SW 1271 (cell line): Measurements from ENCODE around the gene ZDHHC5.
"Not testable (repeated sequence)": the region's sequence is repeated elsewhere in the genome, so short reads cannot be mapped to it uniquely, and the experiment has no call there.

Experiments
- DNase-seq, 2 experiments: peaks; one replicate each; lab custom pipeline; 2025; lab: John Stamatoyannopoulos, UW

ZDHHC5 gene

DNA sequence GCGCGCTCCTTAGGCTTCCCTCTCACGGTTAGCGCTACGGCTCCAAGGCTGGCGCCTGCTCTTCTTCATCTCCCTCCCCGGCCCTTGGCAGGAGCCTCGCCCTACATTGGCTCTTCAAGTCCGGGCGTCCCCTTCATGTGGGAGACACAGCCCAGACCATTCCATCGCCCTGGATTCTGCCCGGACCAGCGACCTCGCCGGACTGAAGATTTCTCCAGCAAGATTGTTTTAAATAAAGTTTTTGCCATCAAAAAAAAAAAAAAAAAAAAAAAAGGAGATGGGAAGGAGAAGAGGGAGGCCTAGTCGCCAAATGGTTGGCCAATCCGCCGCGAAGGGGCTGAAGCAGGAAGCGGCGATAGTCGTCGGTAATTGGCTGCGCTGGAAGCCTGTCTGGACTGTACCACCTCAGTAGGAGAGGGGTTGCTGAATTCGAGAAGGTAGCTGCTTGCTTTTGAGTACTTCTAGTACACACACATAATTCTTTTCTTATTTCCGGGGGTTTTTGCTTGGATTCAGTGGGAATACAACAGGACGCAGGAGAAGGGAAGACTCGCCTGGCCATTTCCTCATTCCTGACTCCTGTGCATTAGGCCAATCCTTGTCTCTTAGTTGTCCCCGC, 688 bp upstream of the ZDHHC5 start:
- peak; percentile 96 to 98 for DNase-seq

DNA sequence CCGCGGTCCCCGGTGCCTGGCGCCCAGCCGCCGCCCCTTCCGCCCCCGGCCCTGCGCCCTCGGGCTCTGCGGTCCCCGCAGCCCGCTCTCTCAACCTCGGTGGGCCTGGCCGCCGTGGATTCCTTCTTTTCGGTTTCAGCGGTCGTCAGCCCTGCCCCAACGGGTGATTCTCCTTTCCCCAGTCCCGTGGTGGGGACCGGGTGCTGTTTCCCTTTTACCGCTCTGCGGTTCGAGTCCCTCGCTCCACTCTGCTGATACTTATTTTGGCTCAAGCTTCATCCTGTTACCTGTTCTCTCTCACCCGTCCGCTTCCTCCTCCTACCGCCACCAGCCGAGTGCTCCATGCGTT, 494 bp downstream of the ZDHHC5 start:
- peak in 1 of 2 experiments; percentile 27 for DNase-seq

DNA sequence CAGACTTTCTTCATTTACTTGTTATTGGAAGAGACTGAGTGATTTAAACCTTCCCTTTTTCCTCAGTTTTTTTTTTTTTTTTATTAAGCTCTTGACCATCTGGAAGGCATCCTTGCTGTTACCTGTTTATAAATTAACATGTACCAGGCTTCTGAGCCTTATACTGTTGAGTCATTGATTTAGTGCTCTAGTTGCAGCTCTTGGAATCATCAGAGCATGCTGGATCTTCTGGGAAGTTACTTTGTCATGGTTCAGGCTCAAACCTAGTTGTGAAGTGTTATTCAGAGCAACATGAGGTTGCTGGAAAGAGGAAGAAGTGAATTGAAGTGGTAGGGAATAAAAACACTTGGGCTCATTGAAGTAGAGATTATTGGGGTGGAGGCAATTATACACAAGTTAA, 6.3 kb downstream of the ZDHHC5 start:
- DNase-seq = no peak

DNA sequence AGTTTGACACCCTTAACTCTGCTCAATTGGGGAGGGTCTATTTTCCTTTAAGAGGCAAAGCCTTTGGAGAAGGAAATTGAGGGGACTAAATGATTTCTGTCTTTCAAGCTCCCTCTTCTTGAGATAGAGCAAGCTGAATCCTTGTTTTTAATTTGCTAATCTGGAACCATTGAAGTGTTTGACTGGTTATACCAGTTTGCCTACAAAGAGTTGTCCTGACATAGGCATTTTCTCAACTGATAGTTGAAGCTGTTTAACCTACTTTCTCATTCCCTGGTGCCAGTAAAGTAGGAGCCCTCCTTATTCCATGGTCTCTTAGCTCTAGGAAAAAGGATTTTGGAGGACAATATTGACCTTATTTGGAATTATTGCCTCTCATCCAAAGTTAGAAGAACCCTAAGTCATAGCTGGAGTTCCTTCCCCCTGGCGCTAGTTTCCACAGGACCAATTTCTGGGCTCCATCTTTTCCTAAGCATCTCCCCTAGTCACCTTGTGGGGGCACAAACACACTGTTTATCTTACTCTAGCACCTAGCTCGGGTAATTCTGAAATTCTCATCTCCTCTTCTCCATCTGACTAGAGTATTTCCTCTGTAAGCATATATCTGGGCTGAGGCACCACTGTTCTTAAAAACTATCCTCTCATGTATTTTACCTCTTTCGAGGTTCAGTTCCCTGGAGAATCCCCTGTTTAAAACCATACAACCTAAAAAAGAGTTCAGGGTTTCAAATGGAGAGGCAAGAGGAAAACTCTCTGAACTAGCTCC, 7.4 kb downstream of the ZDHHC5 start:
- DNase-seq = no peak

DNA sequence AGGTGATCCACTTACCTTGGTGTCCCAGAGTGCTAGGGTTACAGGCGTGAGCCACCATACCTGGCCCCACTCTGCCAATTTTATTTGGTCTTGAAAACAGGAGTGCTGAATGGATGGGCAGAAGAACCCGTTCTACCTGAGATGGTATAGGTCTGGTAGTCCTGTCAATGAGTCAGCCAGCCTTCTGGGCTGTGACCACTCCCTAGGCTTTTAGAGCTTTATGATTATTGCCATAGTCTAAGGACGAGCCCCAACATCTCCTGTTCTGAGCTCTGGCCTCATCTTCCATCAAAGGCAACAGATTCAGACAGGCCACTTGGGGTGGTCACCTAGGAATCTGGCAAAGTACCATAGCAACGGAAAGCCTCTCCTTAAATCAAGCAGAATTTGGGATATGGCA, 11.5 kb downstream of the ZDHHC5 start:
- DNase-seq = no peak

DNA sequence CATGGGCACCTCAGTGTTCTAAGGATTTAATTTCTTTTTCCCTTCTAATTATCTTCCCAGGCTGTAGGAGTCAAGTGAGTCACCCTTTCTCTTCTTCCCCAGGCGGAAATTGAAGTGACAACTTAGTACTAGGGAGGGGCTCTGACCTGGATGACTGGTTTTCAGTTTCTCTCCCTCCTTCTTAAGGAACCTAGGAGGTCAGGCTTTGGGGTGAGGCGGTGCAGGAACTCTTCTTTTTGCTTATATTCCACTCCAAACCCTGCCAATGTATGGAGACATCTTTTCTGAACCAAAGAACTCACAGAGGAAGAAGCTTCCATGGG, 12.6 kb downstream of the ZDHHC5 start:
- DNase-seq = no peak

DNA sequence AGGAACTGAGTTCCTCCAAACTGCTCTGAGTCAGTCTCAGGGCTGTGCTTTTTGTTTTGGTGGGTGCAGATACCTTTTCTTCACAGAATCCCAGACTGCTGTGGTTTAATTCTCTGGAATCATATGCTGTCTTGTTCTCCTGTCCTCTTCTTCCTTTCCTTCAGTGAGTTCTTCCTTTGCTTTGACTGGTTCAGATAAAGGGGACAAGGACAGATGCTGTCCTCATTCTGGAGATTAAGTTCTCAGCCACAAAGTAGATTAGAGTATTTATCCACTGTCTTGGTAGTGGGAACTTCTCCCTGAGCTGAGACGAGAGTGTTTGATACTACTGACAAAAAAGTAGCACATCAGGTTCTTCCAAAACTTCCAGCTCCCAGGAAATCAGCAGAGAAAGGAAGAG, 13.3 kb downstream of the ZDHHC5 start:
- no peak for DNase-seq

DNA sequence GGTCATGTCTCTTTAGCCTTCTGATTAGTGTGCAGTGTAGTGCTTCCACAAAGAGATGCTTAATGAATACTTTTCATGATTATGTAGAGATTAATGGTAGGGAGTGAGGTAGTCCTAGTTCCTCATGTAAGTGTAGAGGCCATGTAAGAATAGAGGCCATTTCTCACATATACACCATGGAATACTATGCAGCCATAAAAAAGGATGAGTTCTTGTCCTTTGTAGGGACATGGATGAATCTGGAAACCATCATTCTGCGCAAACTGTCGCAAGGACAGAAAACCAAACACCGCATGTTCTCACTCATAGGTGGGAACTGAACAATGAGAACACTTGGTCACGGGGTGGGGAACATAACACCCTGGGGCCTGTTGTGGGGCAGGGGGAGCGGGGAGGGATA, 22.6 kb downstream of the ZDHHC5 start:
- DNase-seq = not testable (repeated sequence)

DNA sequence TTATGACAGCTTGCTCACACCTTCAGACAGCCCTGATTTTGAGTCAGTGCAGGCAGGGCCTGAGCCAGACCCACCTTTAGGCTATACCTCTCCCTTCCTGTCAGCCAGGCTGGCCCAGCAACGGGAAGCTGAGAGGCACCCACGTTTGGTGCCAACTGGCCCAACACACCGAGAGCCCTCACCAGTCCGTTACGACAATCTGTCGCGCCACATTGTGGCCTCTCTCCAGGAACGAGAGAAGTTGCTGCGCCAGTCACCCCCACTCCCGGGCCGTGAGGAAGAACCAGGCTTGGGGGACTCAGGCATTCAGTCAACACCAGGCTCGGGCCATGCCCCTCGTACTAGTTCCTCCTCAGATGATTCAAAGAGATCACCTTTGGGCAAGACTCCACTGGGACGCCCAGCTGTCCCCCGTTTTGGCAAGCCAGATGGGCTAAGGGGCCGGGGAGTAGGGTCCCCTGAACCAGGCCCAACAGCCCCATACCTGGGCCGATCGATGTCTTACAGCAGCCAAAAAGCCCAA, 31.0 kb downstream of the ZDHHC5 start:
- DNase-seq = no peak

DNA sequence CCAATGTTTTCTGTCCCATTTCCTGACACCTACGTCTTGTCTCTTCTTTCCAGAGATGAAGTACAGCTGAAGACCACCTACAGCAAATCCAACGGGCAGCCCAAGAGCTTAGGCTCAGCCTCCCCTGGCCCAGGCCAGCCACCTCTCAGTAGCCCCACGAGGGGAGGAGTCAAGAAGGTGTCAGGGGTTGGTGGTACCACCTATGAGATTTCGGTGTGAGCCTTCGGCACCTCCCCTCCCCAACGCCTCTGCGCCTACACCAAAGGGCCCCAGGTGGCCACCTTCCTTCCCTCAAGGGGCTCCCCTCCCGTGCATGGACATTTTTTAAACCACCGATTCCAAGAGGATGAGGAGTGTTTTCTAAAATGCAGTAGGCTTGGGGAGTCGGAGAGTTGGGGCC, 31.9 kb downstream of the ZDHHC5 start:
- DNase-seq = no peak

DNA sequence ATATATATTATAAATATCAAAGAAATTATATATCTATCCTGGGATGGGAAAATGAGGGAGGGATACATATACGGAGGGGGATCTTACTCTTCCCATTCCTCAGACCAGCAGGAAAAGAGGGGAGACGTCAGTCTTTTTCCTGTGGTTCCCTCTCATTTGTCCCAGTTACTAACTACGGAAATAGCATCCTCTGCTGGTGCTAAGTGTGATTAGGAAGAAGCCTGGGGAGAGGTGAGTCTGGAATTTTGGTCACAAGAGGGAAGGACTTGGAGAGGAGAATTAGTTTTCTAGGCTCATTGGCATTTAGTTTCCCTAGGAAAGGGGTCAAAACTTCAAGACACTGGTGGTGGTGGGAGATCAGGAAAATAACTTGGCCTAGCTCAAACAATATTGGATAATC, 32.5 kb downstream of the ZDHHC5 start:
- no peak for DNase-seq

DNA sequence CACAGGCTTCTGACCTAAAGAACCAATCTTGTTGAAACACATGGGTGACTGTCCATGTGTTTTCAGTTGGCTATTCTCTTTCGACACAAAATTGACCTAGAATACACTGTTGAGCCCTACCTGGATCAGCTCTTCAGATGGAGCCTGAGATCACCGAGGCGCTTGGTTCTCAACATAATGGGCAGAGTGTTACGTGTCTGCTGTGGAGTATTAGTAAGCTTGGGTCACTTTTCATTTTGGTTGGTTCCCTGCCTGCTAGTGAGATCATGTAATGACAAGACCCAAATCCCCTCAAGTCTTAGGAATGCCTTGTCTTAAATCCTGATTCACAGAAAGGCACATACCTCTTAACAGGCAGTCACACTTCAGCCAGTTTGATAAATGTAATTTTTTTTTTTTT, 35.4 kb downstream of the ZDHHC5 start:
- DNase-seq = no peak

DNA sequence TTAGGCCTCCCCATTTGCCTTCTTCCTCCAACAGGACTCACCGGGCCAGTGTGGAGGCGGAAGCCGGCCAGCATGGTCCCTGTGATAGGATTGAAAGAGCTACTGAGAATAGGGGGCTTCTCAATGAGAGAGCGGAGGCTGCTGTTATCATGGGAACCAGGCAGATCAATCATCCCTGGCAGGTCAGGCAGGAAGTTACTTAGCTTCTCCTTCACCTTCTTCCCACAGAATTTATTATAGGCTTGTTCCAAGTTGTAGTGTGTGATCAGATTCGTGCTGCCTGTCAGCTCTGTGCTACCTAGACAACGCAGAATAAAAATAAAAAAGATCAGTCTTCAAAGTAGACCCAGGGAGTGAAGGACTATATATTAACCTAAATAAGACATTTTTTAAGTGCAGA, 37.0 kb downstream of the ZDHHC5 start:
- no peak for DNase-seq

DNA sequence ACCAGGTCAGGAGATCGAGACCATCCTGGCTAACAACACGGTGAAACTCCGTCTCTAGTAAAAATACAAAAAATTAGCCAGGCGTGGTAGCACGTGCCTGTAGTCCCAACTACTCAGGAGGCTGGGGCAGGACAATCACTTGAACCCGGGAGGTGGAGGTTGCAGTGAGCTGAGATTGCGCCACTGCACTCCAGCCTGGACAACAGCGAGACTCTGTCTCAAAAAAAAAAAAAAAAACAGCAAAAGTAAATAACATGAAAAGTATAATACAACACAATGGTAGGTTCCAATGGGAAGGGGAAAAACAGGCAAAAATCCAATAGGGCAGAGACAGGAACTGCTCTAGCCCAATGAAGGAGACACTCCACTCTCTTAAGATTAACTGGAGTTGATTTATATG, 37.5 kb downstream of the ZDHHC5 start:
- DNase-seq = not testable (repeated sequence)

DNA sequence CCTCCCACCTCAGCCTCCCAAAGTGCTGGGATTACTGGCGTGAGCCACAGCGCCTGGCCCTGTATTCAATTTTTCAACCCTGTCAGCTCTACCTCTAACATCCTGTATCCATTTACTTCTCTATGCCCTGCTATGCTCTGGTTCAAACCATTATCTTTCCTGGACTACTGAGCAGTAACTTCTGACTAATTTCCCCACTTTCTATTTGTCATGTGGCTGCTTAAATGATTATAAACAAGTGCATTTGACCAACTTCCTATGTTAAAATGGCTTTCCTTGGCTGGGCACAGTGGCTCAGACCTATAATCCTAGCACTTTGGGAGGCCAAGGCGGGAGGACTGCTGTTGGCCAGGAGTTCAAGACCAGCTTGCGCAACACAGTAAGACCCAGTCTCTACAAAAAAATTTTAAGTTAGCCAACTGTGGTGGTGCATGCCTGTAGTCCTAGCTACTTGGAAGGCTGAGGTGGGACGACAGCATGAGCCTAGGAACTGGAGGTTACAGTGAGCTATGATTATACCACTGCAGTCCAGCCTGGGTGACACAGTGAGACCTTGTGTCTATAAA, 42.0 kb downstream of the ZDHHC5 start:
- no peak for DNase-seq

DNA sequence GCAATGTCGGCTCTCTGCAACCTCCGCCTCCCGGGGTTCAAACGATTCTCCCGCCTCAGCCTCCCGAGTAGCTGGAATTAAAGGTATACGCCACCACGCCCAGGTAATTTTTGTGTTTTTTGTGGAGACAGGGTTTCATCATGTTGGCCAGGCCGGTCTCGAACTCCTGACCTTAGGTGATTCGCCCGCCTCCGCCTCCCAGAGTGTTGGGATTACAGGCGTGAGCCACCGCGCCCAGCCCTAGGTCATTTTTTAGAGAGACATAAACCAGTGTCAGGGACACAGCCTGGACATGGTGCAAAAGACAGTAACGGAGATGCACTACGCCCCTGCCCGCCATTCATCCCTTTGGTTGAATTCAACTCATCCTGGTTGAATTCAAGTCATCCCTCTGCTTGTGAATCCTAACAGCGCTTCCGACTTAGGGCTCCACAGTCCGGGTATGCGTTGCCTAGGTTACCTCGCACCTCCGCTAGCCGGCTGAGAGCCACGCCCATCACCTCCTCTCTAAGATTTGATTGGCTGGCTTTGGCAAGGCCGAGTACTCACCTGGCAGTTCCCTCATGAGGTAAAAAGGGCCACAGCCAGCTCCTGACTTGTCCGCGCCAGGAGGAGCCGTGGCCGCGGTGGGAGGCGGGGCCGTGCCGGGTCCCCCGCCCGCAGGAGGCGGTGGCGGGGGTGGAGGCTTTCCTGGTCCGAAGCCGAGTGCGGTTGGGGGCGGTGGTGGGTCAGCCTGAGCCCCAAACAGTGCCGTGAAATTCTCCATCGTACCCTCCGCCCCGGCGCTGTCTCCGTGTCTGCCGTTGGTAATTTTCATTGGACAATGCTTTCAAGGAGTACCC, 43.7 kb downstream of the ZDHHC5 start, which contains the start of gene MED19:
TSS of gene MED19 (minus strand) at position 802 of the 842 bp plus-strand sequence. CDS start at position 766, 36 bp downstream.
- peak; percentile 69 to 85 for DNase-seq

DNA sequence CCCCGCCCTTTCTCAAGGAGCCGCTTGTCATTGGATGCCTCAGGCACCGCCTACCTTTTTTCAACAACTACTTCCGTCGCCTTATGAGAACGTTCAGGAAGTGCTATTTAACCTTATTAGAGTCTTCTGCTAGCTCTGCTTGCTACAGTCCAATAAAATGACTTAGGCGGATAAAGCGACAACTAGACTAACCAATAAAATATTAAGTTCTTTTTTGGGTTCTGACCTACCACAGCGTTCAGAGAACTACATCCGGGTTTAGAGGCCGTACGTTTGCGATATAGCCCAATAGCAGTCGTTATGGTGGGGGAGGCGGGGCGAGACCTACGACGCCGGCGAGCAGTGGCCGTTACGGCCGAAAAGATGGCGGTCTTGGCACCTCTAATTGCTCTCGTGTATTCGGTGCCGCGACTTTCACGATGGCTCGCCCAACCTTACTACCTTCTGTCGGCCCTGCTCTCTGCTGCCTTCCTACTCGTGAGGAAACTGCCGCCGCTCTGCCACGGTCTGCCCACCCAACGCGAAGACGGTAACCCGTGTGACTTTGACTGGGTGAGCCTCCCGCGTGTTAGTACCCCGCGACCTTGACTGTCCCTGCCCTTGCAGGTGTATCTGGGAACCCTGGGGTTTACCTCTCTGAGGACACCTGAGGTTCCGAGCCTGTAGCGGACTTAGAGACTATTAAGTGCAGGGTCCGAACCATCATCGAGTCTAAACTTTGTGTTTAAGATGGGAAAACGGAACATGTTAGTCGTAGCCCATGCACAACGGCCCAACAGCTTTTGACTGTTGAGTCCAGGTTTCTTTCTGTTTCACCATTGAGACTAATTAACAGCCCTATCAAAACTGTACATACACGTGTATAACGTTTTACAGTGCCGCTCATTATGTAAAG, 44.6 kb downstream of the ZDHHC5 start, which contains the start of gene TMX2:
TSS of gene TMX2 (plus strand) at position 338 of the 895 bp plus-strand sequence. CDS start at position 364, 26 bp downstream.
- peak; percentile 94 to 100 for DNase-seq

DNA sequence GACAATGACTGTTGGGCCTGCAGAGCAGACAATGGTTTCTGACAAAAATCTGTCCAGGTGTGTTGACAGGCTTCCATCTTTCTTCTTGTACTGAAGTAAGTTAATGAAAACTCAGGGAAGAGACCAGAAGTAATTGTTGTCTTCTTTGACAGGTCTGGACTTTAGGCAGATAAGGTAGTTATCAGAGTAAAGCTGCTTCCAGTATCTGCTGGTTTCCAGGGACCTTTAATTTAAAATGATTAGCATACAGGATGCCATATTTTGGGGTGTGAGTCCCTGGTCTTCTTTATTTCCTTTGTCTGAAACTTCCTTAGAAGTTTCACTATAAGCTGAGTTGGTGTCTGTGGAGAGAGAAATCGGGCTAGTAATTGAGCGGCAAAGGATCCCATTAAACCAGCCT, 45.9 kb downstream of the ZDHHC5 start:
- DNase-seq = no peak

DNA sequence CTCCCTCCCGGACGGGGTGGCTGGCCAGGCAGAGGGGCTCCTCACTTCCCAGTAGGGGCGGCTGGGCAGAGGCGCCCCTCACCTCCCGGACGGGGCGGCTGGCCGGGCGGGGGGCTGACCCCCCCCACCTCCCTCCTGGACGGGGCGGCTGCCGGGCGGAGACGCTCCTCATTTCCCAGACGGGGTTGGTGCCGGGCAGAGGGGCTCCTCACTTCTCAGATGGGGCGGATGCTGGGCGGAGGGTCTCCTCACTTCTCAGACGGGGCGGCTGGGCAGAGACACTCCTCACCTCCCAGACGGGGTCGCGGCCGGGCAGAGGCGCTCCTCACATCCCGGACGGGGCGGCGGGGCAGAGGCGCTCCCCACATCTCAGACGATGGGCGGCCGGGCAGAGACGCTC, 48.8 kb downstream of the ZDHHC5 start:
- not testable (repeated sequence) for DNase-seq

DNA sequence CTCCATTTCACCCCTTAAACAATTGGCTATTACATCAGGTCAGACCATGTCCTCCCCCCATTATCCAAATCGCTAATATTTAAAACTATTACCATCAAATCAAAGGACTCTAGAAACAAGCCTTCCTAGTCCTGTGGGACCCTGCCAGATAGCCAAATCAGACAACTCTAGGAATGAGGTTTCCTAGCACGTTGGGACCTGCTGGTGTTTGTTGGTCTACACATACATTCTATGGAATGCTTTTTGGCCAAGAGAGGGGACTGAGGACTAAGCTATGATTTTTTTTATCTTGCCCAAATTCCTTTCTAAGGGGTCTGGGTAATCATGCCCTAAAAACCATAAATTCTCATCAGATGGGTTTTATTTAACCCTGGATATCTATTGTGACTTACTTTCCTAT, 59.3 kb downstream of the ZDHHC5 start:
- no peak for DNase-seq

DNA sequence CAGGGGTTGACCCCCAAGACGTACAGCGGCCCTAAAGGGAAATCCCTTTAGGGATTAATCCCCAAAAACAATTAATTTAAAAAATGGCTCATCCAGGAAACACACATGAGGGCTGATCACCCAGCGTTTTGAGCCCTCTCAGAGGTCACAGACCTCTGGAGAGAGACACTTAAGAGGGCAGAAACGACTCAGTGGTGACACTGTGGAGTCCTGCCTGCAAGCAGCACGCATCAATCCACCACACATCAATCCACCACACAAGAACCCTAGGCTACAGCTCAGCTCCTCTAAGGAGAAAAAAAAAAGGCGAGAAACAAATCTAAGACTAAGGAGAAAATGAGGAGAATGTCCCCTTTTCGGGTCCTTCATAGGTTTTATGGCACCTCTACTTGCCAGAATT, 60.9 kb downstream of the ZDHHC5 start:
- no peak for DNase-seq
